Left forelimb (tissue), 1 donor: ENCODE results near the gene TREX2.

Experiments used
- DNase-seq: peaks from one replicate; pipeline ENCODE4 v3.0.0-alpha.2; 2018; ENCODE audit warnings: low spot score

TREX2 gene

GRCh38 chrX:153445856-153446635 lies at the start of gene TREX2:
TREX2 (minus strand) TSS chrX:153446056; CDS start chrX:153445430, 626 bp downstream.
- no peak for DNase-seq

DNA sequence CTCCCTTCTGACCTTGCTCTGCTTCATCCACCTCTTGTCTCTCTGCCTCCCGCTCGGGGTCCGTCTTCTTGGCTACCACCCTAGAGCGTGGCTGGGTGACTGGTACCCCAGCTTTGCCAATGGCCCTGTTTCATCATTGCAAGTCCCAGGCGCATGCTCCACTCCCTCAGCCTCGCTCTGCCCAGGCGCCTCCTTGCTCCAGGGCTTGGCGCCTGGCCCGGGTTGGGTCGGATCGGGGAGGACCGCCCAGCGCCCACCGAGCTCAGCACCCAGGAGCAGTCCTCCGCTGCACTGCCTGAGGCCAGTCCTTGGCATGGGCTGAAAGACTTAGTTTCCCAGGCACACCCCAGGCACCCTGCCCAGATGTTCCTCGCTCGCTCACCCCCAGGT lies 49.5 kb upstream of the TREX2 start:
- no peak for DNase-seq

DNA sequence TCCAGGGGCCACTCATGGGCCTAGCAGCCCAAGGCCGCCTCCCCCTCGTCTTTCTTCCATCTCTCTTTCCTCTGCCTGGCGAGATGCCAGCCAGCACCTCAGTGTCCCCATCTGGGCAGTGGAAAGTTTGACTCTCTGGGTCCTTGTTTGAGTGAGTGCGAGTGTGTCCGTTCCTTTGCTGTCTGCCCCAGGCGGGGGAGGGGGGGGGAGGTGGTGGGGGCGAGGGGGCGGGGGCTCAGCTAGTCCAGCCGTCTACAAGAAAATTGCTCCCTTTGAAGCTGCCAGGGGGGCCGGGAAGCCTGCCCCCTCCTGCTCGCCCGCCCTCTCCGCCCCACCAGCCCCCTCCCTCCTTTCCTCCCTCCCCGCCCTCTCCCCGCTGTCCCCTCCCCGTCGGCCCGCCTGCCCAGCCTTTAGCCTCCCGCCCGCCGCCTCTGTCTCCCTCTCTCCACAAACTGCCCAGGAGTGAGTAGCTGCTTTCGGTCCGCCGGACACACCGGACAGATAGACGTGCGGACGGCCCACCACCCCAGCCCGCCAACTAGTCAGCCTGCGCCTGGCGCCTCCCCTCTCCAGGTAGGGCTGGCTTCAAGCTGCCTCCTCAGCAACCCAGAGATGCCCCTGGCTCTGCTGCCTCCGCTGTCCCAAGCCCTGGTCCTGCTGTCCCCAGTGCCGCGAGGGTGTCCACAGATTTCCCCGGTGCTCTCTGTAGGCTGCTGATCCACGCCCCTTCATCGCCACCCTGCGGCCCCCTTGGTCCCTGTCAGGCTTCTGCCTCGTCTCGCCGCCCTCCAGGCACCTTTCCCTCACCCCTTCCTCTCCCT lies 48.9 kb upstream of the TREX2 start, which contains the start of gene BGN:
BGN (plus strand) TSS at position 440 of the 821 bp plus-strand sequence. CDS start 9,652 bp downstream, outside the sequence.
- peak; percentile 75 for DNase-seq

GRCh38 chrX:153494061-153494460 lies 48.2 kb upstream of the TREX2 start:
- no peak for DNase-seq

- DNase-seq, result no peak
Observed at GRCh38 chrX:153493085-153493484, 47.2 kb upstream of the TREX2 start.

GRCh38 chrX:153492543-153492942 lies 46.7 kb upstream of the TREX2 start:
- no peak for DNase-seq

- no peak for DNase-seq
Observed at GRCh38 chrX:153491918-153492317, 46.1 kb upstream of the TREX2 start.

GRCh38 chrX:153491351-153491914 lies 45.6 kb upstream of the TREX2 start:
- no peak for DNase-seq

- no peak for DNase-seq
Observed at GRCh38 chrX:153490217-153490930, 44.5 kb upstream of the TREX2 start.

DNA sequence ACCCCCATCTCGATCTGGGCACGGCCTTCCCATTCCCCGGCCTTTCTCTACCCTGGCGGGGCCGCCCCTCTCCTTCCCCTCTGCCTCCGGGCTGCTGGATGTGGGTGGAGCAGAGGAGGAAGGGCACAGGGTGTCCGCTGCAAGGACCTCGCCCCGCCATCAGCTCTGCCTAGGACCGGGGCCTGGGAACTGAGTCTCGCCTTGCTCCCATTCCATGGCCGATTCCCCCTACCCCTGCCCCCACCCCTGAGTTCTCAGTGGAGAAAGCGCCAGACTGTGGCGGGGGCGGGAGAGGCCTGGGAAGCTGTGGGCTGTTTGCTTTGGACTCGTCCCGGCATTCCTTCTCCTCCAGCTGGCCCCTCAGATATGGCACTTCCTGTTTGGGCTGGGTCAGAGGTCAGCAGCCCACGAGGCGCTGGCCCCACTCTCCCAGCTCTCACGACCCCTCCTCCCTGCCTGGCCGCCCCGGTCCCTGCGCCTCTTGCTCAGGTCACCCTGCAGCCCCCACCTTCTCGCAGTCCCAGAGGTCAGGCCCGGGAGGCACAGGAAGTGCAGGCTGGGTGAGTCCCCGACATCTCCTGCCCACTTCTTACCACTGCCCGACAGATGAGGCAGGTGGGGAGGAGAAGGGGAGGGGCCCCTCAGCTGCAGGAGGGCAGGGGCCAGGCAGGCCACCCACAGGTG lies 42.5 kb upstream of the TREX2 start:
- no peak for DNase-seq

GRCh38 chrX:153487590-153488071 lies 41.8 kb upstream of the TREX2 start:
- DNase-seq, result no peak

- DNase-seq, result no peak
Observed at GRCh38 chrX:153486171-153486570, 40.3 kb upstream of the TREX2 start.

DNA sequence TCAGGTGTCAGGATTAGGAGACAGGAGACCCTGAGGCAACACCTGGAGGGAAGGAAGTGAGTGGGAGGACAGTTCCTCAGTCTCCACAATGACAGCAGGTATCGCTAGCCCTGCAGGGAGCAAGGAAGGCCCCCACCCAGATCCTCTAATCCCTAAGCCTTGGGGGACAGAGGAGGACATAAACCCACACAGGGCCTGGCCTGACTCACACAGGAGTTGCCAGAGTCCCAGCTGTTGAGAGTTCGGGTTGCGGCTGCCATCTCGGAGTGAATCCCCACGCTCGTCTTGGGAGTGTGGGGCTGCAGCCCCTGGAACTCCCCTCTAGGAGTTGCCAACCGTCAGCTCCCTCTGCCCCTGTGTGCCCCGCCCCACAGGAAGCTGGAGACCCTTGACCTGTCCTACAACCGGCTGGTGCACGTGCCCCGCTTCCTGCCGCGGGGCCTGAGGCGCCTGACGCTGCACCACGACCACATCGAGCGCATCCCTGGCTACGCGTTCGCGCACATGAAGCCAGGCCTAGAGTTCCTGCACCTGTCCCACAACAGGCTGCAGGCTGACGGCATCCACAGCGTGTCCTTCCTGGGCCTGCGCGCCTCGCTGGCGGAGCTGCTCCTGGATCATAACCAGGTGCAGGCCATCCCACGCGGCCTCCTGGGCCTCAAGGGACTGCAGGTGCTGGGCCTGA lies 39.7 kb upstream of the TREX2 start:
- no peak for DNase-seq

- DNase-seq, result no peak
Observed at GRCh38 chrX:153482376-153483015, 36.6 kb upstream of the TREX2 start.

- DNase-seq, result no peak
Observed at GRCh38 chrX:153481043-153481442, 35.2 kb upstream of the TREX2 start.

- no peak for DNase-seq
Observed at GRCh38 chrX:153478746-153479145, 32.9 kb upstream of the TREX2 start.

DNA sequence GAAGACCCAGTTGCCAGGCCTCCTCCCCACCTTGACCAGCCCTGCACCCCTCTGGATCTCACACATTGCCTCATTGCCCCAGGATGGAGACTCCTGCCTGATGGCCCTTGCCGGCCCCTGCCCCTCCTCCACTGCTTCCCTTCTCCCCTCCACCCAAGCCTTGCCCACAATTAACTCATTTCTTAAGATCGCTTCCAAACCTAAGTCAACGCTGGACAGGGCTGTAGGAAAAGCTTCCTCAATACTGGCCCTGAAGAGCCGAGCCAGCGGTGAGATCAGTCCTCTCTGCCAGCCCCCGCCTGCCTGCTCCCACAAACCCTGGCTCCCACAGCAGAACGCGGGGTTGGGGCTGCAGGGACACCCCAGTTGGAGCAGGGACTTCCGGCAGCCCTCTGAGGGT lies 32.0 kb upstream of the TREX2 start:
- no peak for DNase-seq

DNA sequence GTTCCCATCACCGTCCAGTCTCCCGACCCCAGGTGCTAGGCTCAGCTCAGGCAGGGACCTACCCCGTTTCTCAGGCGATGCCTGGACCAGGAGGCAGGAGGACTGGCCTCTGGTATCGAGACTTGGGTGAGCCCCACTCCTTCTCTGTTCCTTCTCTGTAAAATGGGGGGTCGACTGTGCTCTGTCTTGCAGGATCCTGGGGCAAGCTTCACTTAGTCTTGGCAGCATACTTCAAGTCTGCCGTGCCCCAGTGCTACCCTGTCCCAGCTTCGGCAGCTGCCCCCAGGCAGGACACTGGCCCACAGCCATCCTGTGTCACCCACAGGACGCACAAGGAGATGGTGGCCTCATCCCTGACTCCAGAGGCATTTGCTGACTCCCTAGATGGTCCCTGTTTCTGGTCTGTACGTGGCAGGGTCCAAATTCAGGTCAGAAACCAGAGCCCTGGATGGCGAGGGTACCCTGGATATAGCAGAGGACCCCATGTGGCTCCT lies 31.6 kb upstream of the TREX2 start:
- no peak for DNase-seq

GRCh38 chrX:153476666-153477363 lies 31.0 kb upstream of the TREX2 start:
- peak; percentile 72 for DNase-seq
